Vagina (tissue), 2 donors: ENCODE results near the gene SLC46A1.

Source experiments
- POLR2A ChIP-seq, 2 donors: fragments of 450-650 bp; IDR thresholded peaks; one replicate each; pipeline ENCODE4 v1.6.1; 2017; ENCODE audit warnings: antibody characterized with exemption in 2 of 2, mild to moderate bottlenecking in 2 of 2, moderate library complexity in 2 of 2
- POLR2AphosphoS5 ChIP-seq, 2 donors: sonication (generic); formaldehyde crosslinking; IDR thresholded peaks; one replicate each; pipeline ENCODE4 v1.9.0; 2017; ENCODE audit warnings: antibody characterized with exemption in 2 of 2, mild to moderate bottlenecking in 2 of 2, low read depth in 1 of 2; ENCODE audit not compliant: insufficient read depth in 1 of 2
- TF ChIP-seq, protein P1 (sequence below), 3 experiments: fragments of 450-650 bp in 2 of 3; fragments of 200-600 bp in 1 of 3; sonication (generic) in 1 of 3; IDR thresholded peaks; one replicate each; pipeline ENCODE4 v1.5.1; 2017 to 2019; ENCODE audit warnings: antibody characterized with exemption in 3 of 3, mild to moderate bottlenecking in 2 of 3, moderate library complexity in 2 of 3

DNA sequence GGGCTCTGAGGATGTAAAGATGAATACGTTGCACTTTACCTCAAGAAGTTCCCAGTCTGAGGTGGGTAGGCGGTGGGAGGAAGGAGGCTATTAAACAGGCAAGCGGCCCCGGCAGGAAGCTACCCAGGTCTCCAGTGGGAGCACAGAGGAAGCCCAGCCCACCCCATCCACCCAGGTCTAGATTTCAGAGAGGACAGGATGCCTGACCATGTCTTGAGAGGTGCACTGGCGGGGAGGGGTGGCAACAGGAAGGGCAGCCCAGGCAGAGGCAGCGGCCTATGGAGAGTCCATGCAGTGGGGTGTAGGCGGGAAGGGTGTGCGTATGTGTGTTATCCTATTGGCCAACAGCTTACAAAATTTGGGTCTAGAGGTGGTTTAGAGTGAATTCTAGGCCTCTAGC, 20.6 kb downstream of the SLC46A1 start:
- TF ChIP-seq, protein P1, sequence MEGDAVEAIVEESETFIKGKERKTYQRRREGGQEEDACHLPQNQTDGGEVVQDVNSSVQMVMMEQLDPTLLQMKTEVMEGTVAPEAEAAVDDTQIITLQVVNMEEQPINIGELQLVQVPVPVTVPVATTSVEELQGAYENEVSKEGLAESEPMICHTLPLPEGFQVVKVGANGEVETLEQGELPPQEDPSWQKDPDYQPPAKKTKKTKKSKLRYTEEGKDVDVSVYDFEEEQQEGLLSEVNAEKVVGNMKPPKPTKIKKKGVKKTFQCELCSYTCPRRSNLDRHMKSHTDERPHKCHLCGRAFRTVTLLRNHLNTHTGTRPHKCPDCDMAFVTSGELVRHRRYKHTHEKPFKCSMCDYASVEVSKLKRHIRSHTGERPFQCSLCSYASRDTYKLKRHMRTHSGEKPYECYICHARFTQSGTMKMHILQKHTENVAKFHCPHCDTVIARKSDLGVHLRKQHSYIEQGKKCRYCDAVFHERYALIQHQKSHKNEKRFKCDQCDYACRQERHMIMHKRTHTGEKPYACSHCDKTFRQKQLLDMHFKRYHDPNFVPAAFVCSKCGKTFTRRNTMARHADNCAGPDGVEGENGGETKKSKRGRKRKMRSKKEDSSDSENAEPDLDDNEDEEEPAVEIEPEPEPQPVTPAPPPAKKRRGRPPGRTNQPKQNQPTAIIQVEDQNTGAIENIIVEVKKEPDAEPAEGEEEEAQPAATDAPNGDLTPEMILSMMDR (IDR thresholded peaks at IDR 0.05), result no peak
- TF ChIP-seq POLR2AphosphoS5 (IDR thresholded peaks at IDR 0.05; ENCODE audit: insufficient read depth in 1 of 2, low read depth in 1 of 2), result no peak
- TF ChIP-seq POLR2A (IDR thresholded peaks at IDR 0.05), result no peak
